Stimulated activated CD8-positive, alpha-beta memory T cell treated with anti-CD3 and anti-CD28 coated beads, Interleukin-15, amount 100 ng/mL, for 4 hours (primary cell): ENCODE data around the gene VDAC1.

ENCODE experiments used
- DNase-seq, 2 donors: peaks; one replicate each; pipeline ENCODE4 v3.0.0-alpha.2; 2020; ENCODE audit warnings: low read depth in 2 of 2

VDAC1 gene

DNA sequence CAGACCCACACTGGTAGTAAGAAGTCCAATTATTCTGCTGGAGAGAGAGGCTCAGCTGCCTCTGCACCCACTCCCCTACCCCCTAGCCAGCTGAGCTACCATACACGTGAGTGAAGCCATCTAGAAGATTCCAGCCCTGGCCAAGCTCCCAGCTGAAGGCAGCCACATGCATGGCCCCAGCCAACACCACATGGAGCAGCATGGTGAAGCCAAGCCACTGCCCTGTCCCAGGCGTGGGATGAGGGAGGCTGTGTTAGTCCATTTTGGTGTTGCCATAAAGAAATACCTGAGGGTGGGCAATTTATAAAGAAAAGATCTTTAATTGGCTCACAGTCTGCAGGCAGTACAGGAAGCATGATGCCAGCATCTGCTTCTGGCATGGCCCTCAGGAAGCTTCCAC, 20.0 kb upstream of the VDAC1 start:
- no peak for DNase-seq

DNA sequence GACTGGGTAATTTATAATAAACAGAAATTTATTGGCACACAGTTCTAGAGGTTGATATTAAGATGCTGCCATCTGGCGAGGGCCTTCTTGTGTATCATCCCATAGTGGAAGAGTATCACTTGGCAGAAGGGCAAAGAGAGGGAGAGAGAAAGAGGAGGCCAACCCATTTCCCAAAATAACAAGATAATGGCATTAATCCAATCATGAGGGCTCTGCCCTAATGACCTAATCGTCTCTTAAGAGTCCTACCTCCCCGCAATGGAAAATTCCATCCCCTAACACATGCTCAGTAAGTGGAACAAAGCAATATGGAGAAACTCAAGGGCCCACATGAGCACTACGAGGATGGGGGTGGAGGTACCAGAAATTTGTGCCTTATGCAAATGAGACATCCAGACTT, 17.6 kb upstream of the VDAC1 start:
- no peak for DNase-seq

DNA sequence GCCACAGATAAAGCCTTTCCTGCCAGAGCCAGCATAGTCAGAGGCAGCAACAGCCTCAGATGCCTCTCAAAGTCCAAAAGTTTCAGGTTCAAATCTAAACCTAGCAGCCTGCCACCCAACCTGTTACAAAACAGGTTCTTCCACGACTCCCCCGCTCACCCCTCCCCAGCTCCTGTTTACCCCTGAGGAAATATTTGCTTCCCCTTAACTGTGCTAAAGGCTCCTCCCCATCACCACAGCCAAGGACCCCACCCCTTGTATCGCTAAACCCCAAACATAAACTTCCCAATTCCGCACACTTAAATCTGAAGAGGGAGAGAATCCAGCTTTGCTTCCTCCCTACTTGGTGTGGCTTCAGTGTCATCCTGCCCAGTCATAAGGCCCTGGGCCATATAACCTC, 15.4 kb upstream of the VDAC1 start:
- no peak for DNase-seq

DNA sequence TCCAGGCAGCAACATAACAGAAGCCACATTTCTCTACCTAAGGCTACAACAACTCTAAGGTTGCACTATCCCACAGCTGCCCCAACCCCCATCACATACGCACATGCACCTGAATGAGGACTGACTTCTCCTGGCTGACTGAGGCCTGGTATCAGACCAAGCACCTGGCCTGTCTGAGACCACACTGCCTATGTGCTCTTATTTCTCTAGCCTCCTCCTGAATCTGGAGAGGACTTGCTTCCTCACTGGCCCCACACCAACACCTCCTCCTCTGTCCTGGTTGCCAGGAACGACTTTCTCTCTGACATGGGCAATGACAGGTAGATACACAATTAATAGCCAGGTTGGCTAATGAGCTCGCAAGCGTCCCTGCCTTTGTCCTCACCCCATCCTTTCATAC, 14.9 kb upstream of the VDAC1 start:
- DNase-seq = no peak

DNA sequence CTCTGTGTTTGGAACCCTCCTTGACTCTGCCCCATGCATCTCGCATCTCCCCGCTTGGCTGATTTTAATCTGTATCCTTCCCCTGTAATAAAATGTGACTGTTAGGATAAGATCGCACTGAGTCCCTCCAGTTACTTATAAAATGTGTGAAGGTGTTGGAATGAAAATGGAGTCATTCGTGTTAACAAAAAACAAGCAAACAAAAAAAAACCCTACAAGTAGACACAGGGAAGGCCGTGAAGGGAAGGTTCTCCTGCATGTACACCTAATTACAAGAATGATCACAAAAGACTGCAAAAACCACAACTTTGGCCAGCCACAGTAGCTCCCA, 14.2 kb upstream of the VDAC1 start:
- DNase-seq = no peak

DNA sequence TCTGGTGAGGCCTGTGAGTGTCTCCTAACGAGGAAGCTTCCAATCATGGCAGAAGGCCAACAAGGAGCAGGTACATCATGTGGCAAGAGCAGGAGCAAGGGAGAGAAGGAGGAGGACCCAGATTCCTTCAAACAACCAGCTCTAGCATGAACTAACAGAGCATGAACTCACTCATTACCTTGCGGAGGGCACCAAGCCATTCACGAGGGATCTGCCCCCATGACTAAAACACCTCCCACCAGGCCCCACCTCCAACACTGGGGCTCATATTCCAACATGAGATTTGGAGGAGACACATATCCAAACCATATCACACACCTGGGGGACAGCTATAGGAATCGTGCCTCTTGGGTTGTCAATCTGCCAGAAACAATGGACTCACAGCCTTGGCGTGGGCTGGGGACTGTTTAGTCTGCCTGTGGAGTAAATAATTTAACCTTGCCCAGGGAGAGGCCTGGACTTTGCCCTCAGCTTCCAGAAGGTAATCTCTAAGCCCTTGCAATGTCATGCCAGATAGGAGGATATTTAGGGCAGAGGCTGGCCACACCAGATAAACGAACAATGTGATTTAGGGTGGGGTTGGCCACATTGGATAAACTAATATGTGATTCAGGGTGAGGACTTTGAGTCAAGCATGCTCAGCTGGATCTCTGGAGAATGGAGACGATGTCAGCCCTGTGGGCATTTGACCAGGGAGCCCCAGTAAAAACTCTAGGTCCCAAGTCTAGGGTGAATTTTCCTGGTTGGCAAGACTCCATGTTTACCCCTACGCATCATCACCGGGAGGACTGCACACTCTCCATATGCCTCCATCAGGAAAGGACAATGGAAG, 13.6 kb upstream of the VDAC1 start:
- DNase-seq = no peak

DNA sequence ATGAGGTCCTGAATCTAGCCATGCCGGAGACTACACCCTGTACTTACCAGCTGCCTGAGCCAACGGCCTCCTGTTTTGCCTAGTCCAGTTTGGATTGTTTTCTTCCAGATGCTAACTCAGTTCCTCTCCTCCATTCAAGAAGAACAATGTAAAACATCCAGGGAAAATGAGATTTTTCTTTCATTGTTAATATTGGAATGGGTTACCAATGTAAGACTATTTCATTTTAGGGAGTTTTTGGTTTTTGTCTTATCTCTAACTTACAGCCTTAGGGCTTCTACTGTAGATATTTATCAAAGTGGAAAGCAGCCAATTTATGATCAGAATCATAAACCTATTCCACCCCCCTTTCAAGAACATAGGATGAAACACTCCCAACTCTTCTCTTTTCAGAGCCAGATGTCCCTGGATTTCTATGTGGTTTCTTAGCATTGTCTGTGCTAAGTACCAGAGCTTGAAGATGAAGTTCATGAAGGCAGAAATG, 3.5 kb upstream of the VDAC1 start:
- DNase-seq = no peak

DNA sequence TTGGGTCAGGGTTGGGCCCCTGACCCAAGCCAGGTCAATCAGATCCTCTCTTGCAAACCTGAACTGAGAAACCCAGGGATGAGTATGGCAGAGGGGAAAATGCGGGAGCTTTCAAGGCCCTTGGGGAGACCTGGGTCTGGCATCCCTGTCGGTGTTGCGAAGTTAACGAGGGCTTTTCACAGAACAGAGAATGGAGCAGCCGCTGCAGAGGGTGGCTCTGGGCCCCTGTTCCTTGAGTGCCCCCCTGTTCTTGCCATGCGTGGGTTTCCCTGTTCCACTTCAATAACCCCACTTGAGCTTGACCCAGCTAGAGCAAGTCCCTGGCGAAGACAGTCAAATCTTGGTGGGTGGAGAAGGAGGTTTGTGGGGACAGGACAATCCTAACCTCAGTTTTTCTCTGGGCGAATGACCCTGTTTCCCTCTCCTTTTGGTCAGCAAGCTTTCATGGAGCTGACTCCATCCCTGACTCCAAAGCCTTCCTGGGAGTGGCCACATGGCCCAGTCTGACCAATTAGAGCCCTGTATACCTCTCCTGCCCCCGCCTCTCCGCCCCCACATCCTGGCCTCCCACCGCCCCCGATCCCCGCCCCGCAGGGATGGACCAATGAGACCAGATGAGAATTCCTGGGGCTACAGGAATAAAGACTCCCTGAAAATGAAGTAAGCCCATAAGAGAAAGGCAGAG, 2.9 kb upstream of the VDAC1 start:
- no peak for DNase-seq

DNA sequence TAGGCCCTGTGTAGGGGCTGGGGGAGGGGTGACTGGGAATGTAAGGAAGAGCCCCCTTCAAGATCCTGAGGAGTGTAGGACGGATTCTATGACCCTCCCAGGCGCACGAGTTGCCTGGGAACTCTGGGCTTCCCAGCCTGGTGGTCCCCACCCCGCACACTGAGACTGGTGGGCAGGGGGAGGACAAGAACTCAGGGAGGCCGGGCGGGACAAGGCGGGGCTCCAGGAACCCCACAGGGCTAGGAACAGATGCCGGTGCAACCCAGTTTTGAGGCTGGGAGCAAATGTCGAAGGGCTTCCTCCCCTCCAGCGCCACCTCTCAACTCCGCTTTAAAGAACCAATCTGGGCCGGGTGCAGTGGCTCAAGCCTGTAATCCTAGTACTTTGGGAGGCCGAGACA, 1.3 kb upstream of the VDAC1 start:
- no peak for DNase-seq

DNA sequence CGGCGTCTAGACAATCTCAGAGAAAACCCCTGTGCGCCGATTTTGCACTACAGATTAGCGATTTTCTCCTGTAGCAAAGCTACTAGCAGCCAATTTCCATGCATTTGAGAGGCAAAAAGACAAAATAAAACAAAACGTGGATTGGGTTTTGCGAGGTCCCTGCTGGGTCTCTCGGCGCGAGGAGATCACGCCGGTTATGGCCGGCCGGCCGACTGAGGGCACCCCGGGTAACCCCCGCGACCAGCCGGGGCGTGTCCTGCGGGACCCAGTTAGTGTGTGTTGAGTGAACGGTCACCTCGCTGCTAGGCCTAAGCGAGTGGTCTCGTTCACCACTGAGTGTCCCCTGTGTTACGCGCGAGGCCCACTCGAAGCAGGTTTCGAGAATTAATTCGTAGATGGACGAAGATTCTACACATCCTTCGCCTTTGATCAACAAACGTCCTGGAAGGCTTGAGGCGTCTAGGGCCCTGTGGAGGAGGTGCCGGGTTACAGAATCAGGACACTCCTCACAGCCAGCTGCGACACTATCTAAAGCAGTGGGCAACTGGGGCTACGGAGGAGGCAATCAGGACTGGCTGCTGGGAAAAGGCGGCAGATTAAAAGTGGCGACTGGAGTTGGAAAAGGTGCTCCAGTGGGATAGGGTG, 764 bp upstream of the VDAC1 start:
- peak in 1 of 2 donors; percentile 4 for DNase-seq

DNA sequence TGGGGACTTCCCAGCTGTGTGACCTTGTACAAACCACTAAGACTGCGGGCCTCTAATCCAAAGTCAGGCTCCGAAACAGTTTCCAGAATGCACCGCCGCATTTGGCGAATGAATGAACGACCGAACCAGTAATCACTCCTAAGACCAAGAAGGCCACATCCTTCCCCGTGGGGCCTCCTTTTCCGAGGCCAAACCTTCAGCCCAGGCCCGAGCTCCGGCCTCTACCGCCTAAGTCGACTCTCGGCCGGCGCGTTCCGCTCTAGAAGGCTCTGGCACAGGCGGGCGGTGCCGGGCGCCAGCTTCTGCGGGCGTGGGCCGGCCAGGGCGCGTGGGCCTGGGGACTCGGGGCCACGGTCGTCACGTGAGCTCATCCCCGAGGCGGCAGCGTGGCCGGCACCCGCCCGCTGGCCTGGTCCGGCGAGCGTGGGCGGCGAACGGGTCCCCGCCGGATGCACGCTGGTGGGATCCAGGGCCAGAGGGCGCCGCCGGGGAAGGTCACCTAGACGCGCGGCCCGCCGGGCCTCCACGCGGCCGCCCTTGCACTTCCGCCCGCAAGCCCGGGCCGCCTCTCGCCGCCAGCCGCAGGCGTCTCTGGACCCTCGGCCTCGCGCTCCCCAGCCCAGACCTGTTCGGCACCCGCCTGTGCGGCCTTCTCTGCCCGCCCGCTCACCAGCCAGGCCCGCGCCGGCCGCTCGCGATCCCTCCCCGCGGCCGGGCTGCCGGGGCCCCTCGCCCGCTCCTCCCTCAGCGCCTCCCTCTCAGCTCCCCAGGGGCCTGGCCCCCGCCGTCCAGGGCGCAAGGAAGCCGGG, 754 bp downstream of the VDAC1 start:
- DNase-seq = peak; percentile 10 to 45

DNA sequence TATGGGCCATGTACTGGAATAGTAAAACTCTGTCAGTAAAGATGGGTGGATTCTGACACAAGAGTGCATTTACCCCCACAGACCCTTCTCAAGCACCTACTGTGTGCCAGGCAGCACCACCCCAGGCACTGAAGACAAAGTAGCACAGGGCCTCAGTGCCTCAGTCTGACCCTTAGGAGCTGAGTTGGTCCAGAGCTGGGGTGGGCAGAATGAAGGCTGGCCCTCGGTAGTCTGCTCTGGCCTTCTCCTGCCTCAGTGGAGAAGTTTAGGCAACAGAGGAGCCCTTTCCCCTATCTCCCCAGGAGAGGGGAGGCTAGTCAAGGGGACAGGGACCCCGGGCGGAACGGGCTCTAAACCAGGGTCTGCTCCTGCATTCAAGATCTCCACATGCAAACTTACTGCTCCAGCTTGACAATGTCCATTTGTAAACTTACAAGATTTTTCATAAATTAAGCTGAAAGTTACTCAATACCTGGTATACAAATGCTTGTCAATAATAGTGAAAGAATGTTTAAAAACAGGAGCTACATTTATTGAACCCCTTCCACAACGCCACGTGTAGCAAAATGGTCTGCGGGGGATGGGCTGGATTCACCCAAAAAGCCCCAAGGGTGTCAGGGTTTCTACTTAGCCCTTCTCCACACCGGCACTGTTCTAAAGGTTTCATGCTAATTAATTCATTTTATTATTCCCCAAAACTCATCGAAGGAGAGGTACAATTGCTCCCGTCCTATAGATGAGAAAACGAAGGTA, 1.5 kb downstream of the VDAC1 start:
- DNase-seq = no peak

DNA sequence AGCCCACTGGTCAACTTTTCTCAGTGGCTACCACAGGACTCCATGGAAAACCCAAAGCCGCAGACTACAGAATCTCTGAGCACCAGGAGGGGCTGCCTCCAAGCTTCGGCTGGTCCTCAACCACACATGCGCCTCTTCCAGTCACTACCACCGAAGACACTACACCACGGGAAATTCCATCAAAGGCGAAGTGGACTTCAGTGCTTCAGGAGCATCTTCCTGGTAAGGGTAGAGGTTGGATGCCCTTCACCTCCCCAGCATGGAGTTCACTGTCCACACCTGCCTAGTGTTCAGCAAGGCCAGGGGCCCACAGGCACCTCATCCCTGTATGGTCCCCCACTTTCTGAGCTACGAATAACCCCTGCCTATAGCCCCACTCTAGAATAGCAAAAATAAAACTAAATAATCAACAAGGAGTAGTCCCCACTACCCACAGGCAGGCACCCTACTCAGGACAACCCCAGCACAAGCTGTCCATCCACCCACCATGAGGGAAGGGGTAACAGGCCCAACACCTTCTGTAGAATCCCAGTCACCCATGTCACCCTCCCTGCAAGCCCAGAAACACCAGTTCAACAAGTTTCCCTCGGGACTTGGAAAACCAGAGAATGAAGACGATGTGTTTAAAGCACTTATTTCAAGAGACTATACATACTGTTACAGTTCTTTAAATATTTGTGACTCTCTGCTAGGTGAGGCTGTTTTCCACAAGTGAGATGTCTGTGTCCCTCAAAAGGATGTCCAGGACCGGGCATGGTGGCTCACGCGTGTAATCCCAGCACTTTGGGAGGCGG, 2.6 kb downstream of the VDAC1 start:
- DNase-seq = no peak

DNA sequence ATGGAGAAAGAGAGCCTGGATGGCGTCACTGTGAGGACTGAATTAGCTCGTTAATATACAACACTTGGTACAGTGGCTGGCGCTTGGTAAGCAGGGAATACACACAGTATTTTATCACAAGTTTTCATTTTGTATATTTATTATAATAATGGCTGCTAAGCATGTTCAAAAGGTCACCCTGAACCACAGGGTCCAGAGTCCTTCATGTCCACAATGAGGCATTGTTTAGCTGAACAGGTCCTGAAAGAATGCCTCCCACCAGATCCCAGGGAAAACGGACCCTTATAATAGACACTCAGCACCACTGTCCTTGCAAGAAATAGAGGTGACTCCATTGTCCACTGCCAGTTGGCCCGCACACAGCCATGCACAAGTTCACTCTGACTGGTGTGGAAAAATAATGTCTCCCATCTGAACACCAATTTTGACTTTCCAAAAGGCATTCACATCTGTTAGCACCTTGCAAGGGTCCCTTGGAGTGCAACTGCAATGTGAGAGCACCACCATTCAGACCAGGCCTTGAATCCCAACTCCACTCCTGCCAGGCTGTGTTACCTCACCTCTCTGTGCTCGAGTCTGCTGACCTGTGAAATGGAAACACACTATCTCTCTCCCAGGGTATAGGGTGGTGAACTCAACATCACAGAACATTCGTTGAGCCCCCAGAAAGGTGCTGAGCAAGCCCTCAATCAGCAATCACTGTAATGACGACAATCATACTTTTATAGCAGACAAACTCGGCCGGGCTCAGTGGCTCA, 3.9 kb downstream of the VDAC1 start:
- no peak for DNase-seq

DNA sequence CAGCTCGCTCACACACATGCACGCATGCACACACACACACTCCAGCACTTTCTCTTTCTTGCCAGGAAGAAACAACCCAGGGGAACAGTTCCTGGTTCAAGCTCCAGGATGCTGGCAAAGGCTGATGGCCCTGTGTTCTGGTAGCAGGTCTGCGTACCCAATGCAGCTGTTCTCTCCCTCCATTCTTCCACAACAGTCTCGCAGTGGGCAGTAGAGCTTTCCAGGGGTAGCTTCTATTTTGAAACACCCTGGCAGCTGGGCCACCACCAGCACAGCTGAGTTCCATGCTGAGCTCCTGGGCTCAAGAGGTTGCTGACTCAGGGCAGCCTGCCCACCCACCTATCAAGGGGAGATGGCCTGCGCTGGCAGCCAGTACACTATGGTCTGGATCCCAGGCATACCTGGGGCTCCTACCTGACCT, 4.7 kb downstream of the VDAC1 start:
- no peak for DNase-seq

DNA sequence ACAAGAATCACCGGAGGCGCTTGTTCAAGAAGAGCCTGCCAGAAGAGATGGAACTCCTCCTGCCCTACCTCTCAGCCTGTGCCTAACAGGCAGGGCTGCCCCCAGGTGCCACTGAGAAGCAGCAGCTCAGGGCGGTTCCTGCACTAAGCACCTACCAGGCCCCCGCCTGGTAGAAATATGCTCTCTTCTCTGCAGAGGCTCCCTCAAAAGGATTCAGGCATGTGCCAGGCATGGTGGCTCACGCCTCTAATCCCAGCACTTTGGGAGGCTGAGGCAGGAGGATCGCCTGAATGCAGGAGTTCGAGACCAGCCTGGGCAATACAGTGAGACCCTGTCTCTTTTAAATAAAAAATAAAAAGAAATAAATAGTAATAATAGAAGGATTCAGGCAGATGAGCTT, 6.0 kb downstream of the VDAC1 start:
- no peak for DNase-seq

DNA sequence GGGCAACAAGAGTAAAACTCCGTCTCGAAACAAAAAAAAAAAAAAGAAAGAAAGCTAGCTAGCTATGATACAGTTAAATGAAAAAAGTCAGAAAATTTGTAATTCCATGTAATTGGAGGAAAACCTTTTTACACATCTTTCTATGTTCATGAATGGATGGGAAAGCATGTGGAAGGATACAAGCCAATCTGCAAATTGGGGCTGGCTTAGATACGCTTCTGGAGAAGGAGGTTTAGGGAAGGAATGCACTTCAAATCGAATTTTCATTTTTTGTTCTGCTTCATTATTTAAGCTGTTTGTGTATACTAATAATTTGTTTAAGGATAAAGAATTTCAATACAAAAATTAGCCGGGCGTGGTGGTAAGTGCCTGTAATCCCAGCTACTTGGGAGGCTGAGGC, 6.7 kb downstream of the VDAC1 start:
- DNase-seq = no peak

DNA sequence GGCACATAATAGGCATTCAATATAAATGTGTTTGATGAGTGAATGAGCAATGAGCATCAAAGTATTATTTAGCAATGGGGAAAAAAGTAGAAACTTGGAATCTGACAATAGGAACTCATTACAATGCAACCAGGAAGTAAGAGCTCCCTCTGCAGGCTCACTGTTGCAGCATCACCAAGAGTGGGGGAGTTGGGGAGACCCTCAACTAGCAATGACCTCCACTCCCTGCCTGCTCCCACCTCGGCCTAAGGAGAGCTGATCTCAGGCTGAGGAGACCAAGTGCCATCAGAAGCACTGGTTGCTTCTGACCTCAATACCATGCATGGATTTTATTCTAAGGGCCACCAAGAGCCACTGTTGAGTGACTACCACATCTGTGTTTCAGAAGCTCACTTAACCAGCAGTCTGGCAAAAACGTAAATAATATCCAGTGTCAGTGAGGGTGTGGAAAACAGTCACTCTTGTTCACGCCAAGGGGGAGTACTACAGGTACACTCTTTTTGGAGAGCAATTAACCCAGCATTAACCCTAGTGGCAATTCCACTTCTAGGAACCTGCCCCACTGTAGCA, 8.0 kb downstream of the VDAC1 start:
- no peak for DNase-seq

DNA sequence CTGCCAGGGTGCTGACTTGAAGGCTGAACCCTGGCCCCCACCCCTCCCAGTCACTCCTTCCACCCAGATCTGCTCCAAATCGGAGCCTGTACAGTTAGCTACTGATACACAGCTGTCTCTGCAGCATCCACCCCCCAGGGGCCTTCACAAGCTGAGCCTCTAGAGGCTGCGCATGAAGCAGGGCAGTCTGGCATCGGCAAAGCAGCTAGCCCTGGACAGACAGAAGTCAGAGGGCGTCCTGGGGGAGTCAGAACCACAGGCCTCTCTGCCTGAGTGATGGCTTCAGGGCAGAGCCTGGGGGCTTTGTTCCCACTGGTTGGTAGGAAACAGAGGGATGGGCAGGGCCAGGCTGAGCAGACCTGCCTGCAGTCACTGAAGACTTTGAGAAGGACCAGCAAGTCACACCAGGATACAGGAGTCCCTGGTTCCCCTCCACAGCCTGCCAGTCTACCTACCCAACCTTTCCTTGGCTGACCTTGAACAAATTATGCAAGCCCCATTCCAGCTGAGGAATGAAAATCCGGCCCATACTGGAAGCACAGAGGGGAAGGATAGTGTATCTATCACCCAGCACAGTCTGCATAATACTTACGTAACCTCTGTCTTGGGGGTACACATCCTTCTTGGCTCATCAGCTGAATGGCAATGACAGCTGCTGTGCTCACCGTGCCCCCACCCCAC, 8.8 kb downstream of the VDAC1 start:
- no peak for DNase-seq
